T-cell (primary cell): ENCODE results near the gene ZNF490. TPM values are rescaled to one million over a fixed set of nuclear protein-coding genes. Genes with fewer than 3 reads are reported as not detected.

Experiments used
- ATAC-seq, 4 experiments: fragments of 200-7000 bp in 3 of 4; fragments of 150-1000 bp in 1 of 4; cut with Tn5 transposase; replicated peaks in 1 of 4; 1 replicate in 3 of 4; 2 replicates in 1 of 4; pipeline ENCODE4 v1.10.0; 2021; ENCODE audit warnings: moderate library complexity in 3 of 4, mild to moderate bottlenecking in 2 of 4, moderate number of reproducible peaks in 1 of 4
- CTCF ChIA-PET, 2 donors: fragments of 300-600 bp; sonication (Branson Sonifier 250); formaldehyde crosslinking; loops; one replicate each; lab custom pipeline; 2022; ENCODE audit warnings: antibody characterized with exemption in 2 of 2; lab: Charles Lee
- POLR2A ChIA-PET, 2 donors: fragments of 300-600 bp; sonication (Branson Sonifier 250); formaldehyde crosslinking; loops; one replicate each; lab custom pipeline; 2022; ENCODE audit warnings: antibody characterized with exemption in 2 of 2; lab: Charles Lee
- DNase-seq, 35 experiments: peaks; one replicate each; pipeline versions ENCODE4 v3.0.0 to v3.0.0-alpha.2; 2013 to 2023
- H3K27ac ChIP-seq: one replicate; pipeline ENCODE4 v1.5.1; 2013; ENCODE audit warnings: low read length
- H3K27me3 ChIP-seq, 2 experiments: replicated peaks in 1 of 2; 1 replicate in 1 of 2; 2 replicates in 1 of 2; pipeline versions ENCODE4 v1.6.1 to v1.7.0; 2013; ENCODE audit warnings: low read length in 1 of 2, mixed read lengths in 1 of 2; ENCODE audit not compliant: control insufficient read depth in 2 of 2, insufficient read depth in 2 of 2; ENCODE audit errors: extremely low read depth in 1 of 2
- H3K36me3 ChIP-seq, 2 donors: 1 replicate in 1 of 2; 2 replicates in 1 of 2; pipeline versions ENCODE4 v1.6.1 to v1.7.0; 2013; ENCODE audit warnings: low read length in 1 of 2; ENCODE audit not compliant: control insufficient read depth in 2 of 2, insufficient read depth in 1 of 2; ENCODE audit errors: extremely low read depth in 1 of 2
- H3K4me1 ChIP-seq, 2 experiments: 1 replicate in 1 of 2; 2 replicates in 1 of 2; pipeline versions ENCODE4 v1.6.1 to v1.7.0; 2013; ENCODE audit warnings: low read length in 2 of 2, mixed read lengths in 1 of 2; ENCODE audit not compliant: insufficient read depth in 2 of 2, control insufficient read depth in 1 of 2; ENCODE audit errors: extremely low read depth in 1 of 2
- H3K4me3 ChIP-seq, 2 donors: 1 replicate in 1 of 2; 2 replicates in 1 of 2; pipeline versions ENCODE4 v1.5.1 to v1.7.0; 2013; ENCODE audit warnings: mild to moderate bottlenecking in 2 of 2, low read length in 1 of 2, moderate library complexity in 1 of 2; ENCODE audit not compliant: control insufficient read depth in 1 of 2; ENCODE audit errors: extremely low read depth in 1 of 2
- H3K9me3 ChIP-seq: 2 replicates; pipeline ENCODE4 v1.7.0; 2013
- H3K27ac Mint-ChIP-seq, 2 donors: one replicate each; pipeline ENCODE4 v1.8.0; 2020 to 2021; ENCODE audit warnings: mild to moderate bottlenecking in 2 of 2, mixed read lengths in 2 of 2
- H3K27me3 Mint-ChIP-seq, 2 donors: one replicate each; pipeline ENCODE4 v1.8.0; 2021 to 2022; ENCODE audit warnings: mixed read lengths in 2 of 2
- H3K36me3 Mint-ChIP-seq: one replicate; pipeline ENCODE4 v1.8.0; 2021; ENCODE audit warnings: mixed read lengths
- H3K4me1 Mint-ChIP-seq, 3 donors: one replicate each; pipeline ENCODE4 v1.8.0; 2020 to 2022; ENCODE audit warnings: mixed read lengths in 3 of 3, mild to moderate bottlenecking in 1 of 3
- H3K4me3 Mint-ChIP-seq, 3 donors: one replicate each; pipeline ENCODE4 v1.8.0; 2020 to 2022; ENCODE audit warnings: mild to moderate bottlenecking in 3 of 3, mixed read lengths in 3 of 3, moderate library complexity in 3 of 3
- H3K9me3 Mint-ChIP-seq, 3 donors: one replicate each; pipeline ENCODE4 v1.8.0; 2020 to 2022; ENCODE audit warnings: mixed read lengths in 3 of 3
- WGBS: methylation state at CpG from one replicate; pipeline ENCODE4 v1.1.5; 2013; ENCODE audit warnings: missing lambda C conversion rate; ENCODE audit not compliant: insufficient coverage; 5-methylcytosine and 5-hydroxymethylcytosine counted together
- total RNA-seq, 35 experiments: library from RNA in 6 of 35; stranded (reverse) in 6 of 35; fragments of 120-200 nt in 1 of 35; gene quantifications; one replicate each; pipeline versions ENCODE4 v1.2.1 to v1.2.4 and lab custom pipeline; 2013 to 2026

The ZNF490 gene
- total RNA-seq (10 to 100 TPM; 11.8 to 14.0 (median 12.4) TPM), total RNA-seq (lab: John Stamatoyannopoulos, UW) (3.1 to 15.2 (median 8.3) reads per million in 29 experiments)
- total RNA-seq (2013) = 14.9 TPM

DNA sequence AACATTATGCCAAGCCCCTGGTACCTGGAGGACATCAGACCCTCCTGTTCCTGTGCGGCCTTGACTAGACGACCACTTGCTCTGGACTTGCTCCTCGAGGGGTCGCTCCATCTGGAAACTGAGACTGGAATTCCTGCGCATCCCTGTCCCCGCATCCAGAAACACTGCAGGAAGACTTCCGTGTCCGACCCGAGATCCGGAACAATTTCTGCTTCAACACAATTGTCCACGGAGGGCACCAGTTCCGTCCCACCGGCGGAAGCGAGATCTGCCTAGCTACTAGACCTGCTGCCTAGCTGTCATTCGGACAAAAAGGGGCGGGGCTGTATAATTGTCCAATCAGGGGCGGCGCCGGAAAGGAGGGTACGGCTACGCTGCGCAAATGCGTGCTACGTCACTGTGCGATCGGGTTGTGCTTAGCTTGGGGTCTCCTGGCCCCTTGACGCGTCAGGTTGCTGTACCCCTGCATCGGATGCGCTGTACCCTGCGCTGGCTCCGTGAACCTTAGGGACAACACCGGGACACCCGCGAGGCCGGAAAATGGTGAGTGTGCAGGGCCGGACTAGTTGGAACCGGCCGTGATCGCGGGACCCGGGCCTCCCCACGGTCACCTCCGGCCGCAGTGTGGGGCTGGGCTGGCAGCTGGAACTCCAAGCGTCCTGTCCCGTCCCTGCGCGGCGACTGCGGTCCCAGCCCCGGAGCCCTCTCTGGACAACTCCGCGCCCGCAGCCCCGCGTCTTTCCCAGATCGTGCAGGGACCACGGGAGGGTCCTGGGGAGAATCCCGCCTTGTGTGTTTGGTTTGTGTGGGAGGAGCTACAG is at the start of gene ZNF490, which contains the start of gene ZNF791:
Gene ZNF490 (minus strand): TSS at position 274 of the 821 bp plus-strand sequence. CDS start 133 bp downstream, at position 141.
Gene ZNF791 (plus strand): TSS at position 381 of the 821 bp plus-strand sequence. CDS start 160 bp downstream, at position 541.
- H3K36me3 Mint-ChIP-seq = peaks cover 10% of the 10 kb centered on the region
- H3K9me3 Mint-ChIP-seq = no peaks in the 10 kb centered on the region
- under 1% methylated on average over 52 of the region's 61 CpGs for WGBS
- H3K36me3 ChIP-seq = peaks cover 0 to 18% of the 10 kb centered on the region in 2 donors
- H3K4me1 ChIP-seq = peaks cover 20 to 56% of the 10 kb centered on the region in 2 experiments
- peak within 1 kb of the TSS; percentile 99 to 100 (median 99) for H3K4me3 Mint-ChIP-seq
- no peaks in the 10 kb centered on the region for H3K9me3 ChIP-seq
- peak within 1 kb of the TSS; percentile 98 to 99 for H3K27ac Mint-ChIP-seq
- H3K27ac ChIP-seq = peak within 1 kb of the TSS; percentile 95
- peak within 1 kb of the TSS; percentile 98 to 100 for H3K4me3 ChIP-seq
- DNase-seq = peak; percentile 88 to 99 (median 96)
- H3K4me1 Mint-ChIP-seq = peaks cover 43 to 50% (median 48%) of the 10 kb centered on the region in 3 donors
- POLR2A ChIA-PET = interaction anchor here in 1 of 2 donors (0.6 to 0.7 kb wide), 2 partner anchors 23 to 126 kb away, joined by 5 to 6 read pairs; partner anchors contain the start of gene GET3
- no peaks in the 10 kb centered on the region for H3K27me3 ChIP-seq
- H3K27me3 Mint-ChIP-seq = no peaks in the 10 kb centered on the region
- ATAC-seq = peak; percentile 85 to 95 (median 92)
- CTCF ChIA-PET = interaction anchor here in 1 of 2 donors (0.6 to 2.0 kb wide), 2 partner anchors 29 to 1893 kb away, joined by 5 to 11 read pairs; no protein-coding TSS in a partner anchor

DNA sequence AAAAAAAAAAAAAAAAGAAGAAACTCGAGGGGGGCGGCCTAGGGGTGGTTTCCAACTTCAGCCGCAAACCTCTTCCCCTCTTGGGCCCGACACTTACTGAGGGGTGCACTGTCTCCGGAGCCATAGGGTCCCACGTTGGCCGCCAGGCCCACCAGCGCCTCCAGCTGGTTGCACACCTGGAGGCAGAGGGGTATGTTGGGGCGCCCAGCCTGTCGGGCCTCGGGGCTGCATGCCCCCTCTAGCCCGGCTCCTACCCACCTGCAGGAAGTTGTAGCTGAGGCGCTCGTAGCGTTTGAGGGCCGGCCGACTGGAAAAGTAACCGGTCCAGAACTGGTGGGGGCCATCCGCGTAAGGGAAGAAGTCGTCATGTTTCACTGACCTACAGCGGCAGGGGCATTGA is 47.4 kb upstream of the ZNF490 start:
- Histone ChIP-seq H3K27me3 (no peaks in the 10 kb centered on the region), H3K9me3 (no peaks in the 10 kb centered on the region), H3K27ac (no peak overlapping the region), H3K4me1 (no peaks in the 10 kb centered on the region), H3K4me3 (no peak overlapping the region), H3K36me3 (peaks cover 14 to 82% of the 10 kb centered on the region in 2 donors)
- CTCF ChIA-PET = interaction anchor here in 1 of 2 donors (0.6 to 1.1 kb wide), 2 partner anchors 79 to 220 kb away, joined by 4 to 6 read pairs; no protein-coding TSS in a partner anchor
- H3K4me3 Mint-ChIP-seq = no peak overlapping the region
- 97% methylated on average over 15 of the region's 22 CpGs for WGBS
- H3K4me1 Mint-ChIP-seq = peaks cover 0 to 5% (median 0%) of the 10 kb centered on the region in 3 donors
- no peaks in the 10 kb centered on the region for H3K9me3 Mint-ChIP-seq
- POLR2A ChIA-PET = no interaction called here
- ATAC-seq (no peak), DNase-seq (no peak)
- no peaks in the 10 kb centered on the region for H3K27me3 Mint-ChIP-seq
- H3K27ac Mint-ChIP-seq = no peak overlapping the region
- H3K36me3 Mint-ChIP-seq = peaks cover 41% of the 10 kb centered on the region

DNA sequence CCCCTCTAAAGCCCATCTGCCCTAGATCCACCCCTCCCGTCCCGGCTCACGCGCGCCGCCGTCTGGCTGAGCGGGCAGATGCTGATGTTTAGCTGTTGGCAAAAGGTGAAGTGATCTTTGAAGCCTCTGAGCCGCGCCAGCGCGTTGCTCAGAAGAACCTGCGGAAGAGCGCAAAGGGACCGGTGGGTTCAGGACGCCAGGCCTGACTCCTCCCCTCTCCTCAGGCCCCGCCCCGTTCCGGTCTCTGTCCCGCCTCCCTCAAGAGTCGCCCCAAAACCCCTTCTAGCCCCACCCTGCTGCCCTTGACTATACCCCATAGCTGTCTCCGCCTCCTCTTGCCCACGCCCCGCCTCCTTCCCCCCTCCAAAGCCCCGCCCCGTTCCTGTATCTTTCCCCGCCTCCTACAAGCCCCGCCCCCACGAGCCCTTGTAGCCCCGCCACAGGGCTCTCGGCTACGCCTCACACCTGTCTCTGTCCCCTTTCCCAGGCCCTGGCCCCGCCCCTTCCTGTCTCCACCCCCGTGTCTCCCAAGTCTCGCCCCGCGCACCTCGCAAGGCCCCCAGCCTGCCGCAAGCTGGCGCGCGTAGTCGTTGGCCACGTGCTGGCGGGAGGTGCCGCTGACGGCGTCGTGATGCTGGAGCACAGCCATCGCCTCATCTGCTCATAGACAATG is 46.4 kb upstream of the ZNF490 start:
- no peak overlapping the region for H3K27ac ChIP-seq
- ChIA-PET CTCF (interaction anchor here in 1 of 2 donors (1.1 kb wide), 1 partner anchor 221 kb away, joined by 4 read pairs; no protein-coding TSS in a partner anchor), POLR2A (no interaction called here)
- no peaks in the 10 kb centered on the region for H3K4me1 ChIP-seq
- peaks cover 14 to 77% of the 10 kb centered on the region in 2 donors for H3K36me3 ChIP-seq
- H3K4me3 ChIP-seq = no peak overlapping the region
- WGBS = 97% methylated on average over 35 of the region's 50 CpGs
- H3K4me1 Mint-ChIP-seq = peaks cover 0 to 5% (median 0%) of the 10 kb centered on the region in 3 donors
- H3K4me3 Mint-ChIP-seq = no peak overlapping the region
- no peak overlapping the region for H3K27ac Mint-ChIP-seq
- no peaks in the 10 kb centered on the region for H3K9me3 Mint-ChIP-seq
- H3K27me3 ChIP-seq = no peaks in the 10 kb centered on the region
- no peaks in the 10 kb centered on the region for H3K27me3 Mint-ChIP-seq
- ATAC-seq = no peak
- H3K36me3 Mint-ChIP-seq = peaks cover 41% of the 10 kb centered on the region
- no peaks in the 10 kb centered on the region for H3K9me3 ChIP-seq
- no peak for DNase-seq

DNA sequence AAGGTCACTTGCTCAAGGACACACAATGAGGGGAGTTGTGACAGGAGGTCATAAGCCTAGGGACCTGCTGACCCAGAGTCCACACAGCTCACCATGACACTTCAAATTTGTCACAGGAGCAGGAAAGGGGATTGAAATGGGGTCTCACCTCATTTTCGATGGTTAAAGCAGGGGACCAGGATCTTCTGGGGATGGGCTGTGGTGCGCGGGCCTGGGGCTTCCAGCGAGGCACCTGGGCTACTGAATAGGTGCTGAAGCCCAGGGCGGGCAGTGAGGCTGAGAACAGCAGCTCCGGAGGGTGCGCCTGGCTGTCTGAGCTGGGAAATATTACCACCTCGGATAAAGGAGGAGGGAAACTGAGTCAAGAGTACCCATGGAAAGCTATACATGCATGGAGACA is 44.9 kb upstream of the ZNF490 start:
- H3K27ac Mint-ChIP-seq = no peak overlapping the region
- H3K27ac ChIP-seq = no peak overlapping the region
- DNase-seq (no peak), ATAC-seq (no peak)
- H3K27me3 ChIP-seq = no peaks in the 10 kb centered on the region
- no peaks in the 10 kb centered on the region for H3K9me3 Mint-ChIP-seq
- WGBS = 99% methylated on average over 8 of the region's 8 CpGs
- H3K4me1 Mint-ChIP-seq = peaks cover 0 to 5% (median 0%) of the 10 kb centered on the region in 3 donors
- H3K36me3 ChIP-seq = peaks cover 14 to 77% of the 10 kb centered on the region in 2 donors
- POLR2A ChIA-PET = no interaction called here
- H3K4me3 Mint-ChIP-seq = no peak overlapping the region
- CTCF ChIA-PET = interaction anchor here (0.5 to 0.7 kb wide), 2 partner anchors 9 to 25 kb away, joined by 4 to 7 read pairs; no protein-coding TSS in a partner anchor
- no peaks in the 10 kb centered on the region for H3K4me1 ChIP-seq
- H3K9me3 ChIP-seq = no peaks in the 10 kb centered on the region
- peaks cover 43% of the 10 kb centered on the region for H3K36me3 Mint-ChIP-seq
- H3K4me3 ChIP-seq = no peak overlapping the region
- H3K27me3 Mint-ChIP-seq = no peaks in the 10 kb centered on the region

DNA sequence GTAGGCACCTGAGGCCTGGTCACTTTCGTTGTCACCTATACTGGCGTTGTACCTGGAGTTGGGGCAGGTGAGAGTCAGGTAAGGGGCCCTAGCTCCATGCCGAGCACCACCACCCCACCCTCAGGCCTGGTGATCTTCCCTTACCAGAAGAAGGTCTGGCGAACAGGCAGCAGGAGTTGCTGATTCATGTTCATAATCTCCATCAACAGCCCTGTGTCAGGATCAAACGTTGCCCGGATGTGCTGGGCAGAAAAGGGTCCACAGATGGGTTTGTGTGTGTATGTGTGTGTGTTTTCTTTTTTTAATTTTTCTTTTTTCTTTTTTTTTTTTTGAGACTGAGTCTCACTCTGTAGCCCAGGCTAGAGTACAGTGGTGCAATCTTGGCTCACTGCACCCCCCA is 41.6 kb upstream of the ZNF490 start:
- Mint-ChIP-seq H3K27me3 (no peaks in the 10 kb centered on the region), H3K4me3 (no peak overlapping the region), H3K27ac (no peak overlapping the region), H3K4me1 (peaks cover 0 to 3% (median 2%) of the 10 kb centered on the region in 3 donors), H3K36me3 (peaks cover 30% of the 10 kb centered on the region), H3K9me3 (no peaks in the 10 kb centered on the region)
- ChIA-PET CTCF (no interaction called here), POLR2A (no interaction called here)
- H3K4me1 ChIP-seq = no peaks in the 10 kb centered on the region
- H3K4me3 ChIP-seq = no peak overlapping the region
- H3K9me3 ChIP-seq = no peaks in the 10 kb centered on the region
- WGBS = no CpG with 5 or more reads among the region's 6 CpGs
- H3K27ac ChIP-seq = no peak overlapping the region
- DNase-seq (no peak), ATAC-seq (no peak)
- H3K27me3 ChIP-seq = no peaks in the 10 kb centered on the region
- H3K36me3 ChIP-seq = peaks cover 5 to 52% of the 10 kb centered on the region in 2 donors

DNA sequence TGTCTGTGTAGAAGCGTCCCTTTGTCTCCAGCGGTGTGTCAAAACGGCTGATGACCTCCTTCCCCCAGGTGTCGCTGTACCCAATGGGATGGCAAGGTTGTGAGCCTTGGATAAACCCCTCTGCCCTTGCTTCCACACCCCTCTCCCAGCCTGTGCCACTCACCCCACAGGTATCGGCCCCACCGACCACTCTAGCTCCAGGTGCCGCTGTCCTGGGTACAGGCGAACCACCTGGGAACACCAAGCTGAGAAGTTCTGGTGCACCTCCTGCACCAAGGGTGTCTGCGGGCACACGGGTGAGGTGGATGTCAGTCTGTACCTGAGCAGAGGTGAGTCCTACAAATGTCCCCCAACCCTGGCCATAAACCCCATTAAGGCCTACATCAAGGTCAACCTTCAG is 39.3 kb upstream of the ZNF490 start:
- Mint-ChIP-seq H3K36me3 (peaks cover 14% of the 10 kb centered on the region), H3K4me3 (no peak overlapping the region), H3K27me3 (no peaks in the 10 kb centered on the region), H3K9me3 (no peaks in the 10 kb centered on the region), H3K27ac (no peak overlapping the region), H3K4me1 (peaks cover 0 to 2% (median 0%) of the 10 kb centered on the region in 3 donors)
- 95% methylated on average over 7 of the region's 10 CpGs for WGBS
- ATAC-seq (no peak), DNase-seq (no peak)
- Histone ChIP-seq H3K27me3 (no peaks in the 10 kb centered on the region), H3K4me3 (no peak overlapping the region), H3K4me1 (no peaks in the 10 kb centered on the region), H3K36me3 (peaks cover 2 to 31% of the 10 kb centered on the region in 2 donors), H3K27ac (no peak overlapping the region), H3K9me3 (no peaks in the 10 kb centered on the region)
- ChIA-PET CTCF (no interaction called here), POLR2A (no interaction called here)
